NCI-H2107 (cell line): Measurements from ENCODE around the gene PLAC1.

Experiments used
- DNase-seq: peaks from one replicate; lab custom pipeline; 2025; lab: John Stamatoyannopoulos, UW

PLAC1 gene

GRCh38 chrX:134543288-134543687 lies 115.0 kb downstream of the PLAC1 start:
- no peak for DNase-seq

GRCh38 chrX:134542485-134542884 lies 115.8 kb downstream of the PLAC1 start:
- peak; percentile 60 for DNase-seq

DNA sequence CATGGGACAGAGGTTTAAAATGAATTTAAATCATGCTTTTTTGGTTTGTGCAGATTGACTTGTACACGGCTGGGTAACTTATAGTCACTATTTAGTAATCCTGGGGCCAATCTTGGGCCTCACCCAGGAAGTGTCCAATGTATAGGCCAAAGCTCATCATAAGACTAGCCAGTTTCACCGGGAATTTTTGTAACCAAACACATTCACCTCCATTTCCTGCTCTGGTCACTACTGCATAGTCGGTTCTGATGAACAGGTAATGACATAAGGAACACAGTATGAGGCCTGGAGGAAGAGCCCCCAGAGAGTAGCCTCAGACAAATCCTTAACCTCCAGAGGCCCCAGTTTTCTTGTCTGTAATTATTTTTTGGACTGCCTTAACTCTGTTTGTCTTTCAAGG lies 116.4 kb downstream of the PLAC1 start:
- DNase-seq = no peak

DNA sequence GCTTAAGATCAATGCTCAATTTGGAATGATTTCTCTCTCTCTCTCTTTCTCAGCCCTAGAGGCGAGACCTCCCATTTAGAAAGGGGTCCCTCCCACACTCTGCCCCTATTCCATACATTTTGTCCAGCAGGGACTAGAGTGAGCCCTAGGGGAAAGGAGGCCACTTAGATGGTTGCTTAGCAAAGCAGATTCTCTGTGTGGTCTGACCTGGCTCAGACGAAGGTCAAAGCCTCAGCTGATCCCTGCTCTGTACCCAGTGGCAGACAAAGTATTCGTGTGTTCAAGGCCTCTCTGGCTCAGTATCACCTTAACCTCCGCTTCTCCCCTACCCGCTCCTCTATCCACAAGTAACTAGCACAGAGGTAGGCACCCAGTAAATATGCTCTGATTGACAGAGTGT lies 120.0 kb downstream of the PLAC1 start:
- no peak for DNase-seq

- DNase-seq = no peak
Measured at GRCh38 chrX:134537179-134537955, 120.9 kb downstream of the PLAC1 start.

GRCh38 chrX:134533952-134534351 lies 124.3 kb downstream of the PLAC1 start:
- no peak for DNase-seq

- no peak for DNase-seq
Measured at GRCh38 chrX:134533352-134533751, 124.9 kb downstream of the PLAC1 start.

DNA sequence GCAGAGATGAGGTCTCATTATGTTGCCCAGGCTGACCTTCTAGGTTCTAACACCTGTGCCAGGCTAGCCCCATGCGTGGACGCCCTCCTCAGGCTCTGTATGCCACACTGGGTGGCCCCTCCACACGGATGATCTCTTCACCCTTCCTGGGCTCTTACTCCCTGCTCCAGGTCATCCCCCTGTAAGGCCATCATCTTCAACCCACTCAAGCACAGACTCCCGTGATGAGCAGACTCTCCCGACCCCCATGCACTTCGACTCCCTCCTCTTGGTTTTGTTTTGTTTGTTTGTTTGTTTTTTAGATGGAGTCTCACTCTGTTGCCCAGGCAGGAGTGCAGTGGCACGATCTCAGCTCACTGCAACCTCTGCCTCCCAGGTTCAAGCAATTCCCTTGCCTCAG lies 127.4 kb downstream of the PLAC1 start:
- no peak for DNase-seq

DNA sequence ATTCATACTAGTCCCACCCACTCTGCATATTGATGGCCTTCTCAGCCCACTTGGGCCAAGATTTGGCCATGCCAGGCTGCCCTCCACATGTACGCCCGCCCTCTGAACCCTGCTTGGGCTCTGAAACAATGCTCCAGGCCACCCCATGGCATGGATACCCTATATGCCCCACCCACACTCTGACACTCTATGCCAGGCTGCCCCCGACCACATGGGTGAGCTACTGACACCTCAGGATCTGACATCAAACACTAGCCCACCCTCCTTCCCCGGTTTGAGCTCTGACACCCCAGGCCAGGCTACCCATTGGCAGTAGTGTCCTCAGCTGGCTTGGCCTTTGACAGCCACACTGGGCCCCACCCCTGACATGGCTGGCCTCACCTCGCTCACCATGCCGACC lies 128.8 kb downstream of the PLAC1 start:
- no peak for DNase-seq

- DNase-seq = no peak
Measured at GRCh38 chrX:134528960-134529359, 129.3 kb downstream of the PLAC1 start.

GRCh38 chrX:134526399-134526798 lies 131.9 kb downstream of the PLAC1 start:
- no peak for DNase-seq

DNA sequence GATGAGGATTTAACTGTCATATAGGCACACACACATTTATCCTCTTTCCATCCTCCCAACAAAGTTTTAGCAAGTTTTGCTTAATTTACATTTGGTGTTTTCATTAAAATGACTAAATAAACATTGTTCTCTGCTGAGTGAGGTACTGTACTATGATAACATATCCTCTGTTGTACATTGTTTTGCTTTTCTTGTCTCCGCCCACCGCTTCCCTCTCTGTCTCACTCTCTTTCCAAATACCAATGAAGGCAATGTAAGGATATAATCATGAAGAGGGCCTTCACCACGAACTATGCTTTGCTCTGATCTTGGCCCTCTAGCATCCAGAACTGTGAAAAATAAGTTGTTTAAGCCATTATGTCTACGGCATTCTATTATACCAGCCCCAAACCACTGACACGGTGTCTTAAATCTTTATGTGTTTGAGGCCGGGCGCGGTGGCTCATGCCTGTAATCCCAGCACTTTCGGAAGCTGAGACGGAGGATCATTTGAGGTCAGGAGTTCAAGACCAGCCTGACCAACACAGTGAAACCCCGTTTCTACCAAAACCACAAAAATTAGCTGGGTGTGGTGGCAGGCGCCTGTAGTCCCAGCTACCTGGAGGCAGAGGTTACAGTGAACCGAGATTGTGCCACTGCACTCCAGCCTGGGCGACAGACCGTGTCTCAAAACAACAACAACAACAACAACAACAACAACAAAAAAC lies 133.0 kb downstream of the PLAC1 start:
- DNase-seq = no peak

DNA sequence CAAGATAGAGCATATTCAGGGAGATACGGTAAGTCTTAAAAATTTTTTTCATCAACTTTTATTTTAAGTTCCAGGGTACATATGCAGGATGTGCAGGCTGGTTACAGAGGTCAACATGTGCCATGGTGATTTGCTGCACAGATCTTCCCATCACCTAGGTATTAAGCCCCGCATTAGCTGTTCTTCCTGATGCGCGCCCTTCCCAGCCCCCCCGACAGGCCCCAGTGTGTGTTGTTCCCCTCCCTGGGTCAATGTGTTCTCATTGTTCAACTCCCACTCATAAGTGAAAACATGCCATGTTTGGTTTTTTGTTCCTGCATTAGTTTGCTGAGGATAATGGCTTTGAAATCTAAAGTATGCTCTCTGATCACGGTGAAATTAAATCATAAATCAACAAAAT lies 134.1 kb downstream of the PLAC1 start:
- no peak for DNase-seq

- peak; percentile 2 for DNase-seq
Measured at GRCh38 chrX:134520860-134521390, 137.3 kb downstream of the PLAC1 start.
